Neuron (in vitro differentiated cells): Measurements from ENCODE around the gene IFNA14.
"Not testable (repeated sequence)": the region's sequence is repeated elsewhere in the genome, so short reads cannot be mapped to it uniquely, and the experiment has no call there.

Experiments used
- H2AFZ ChIP-seq: one replicate; pipeline ENCODE4 v1.6.1; 2013; ENCODE audit warnings: low read depth, mild to moderate bottlenecking, inconsistent platforms, low read length, moderate library complexity
- H3K27me3 ChIP-seq: one replicate; pipeline ENCODE4 v1.6.1; 2013; ENCODE audit warnings: low read length; ENCODE audit not compliant: insufficient read depth
- H3K36me3 ChIP-seq: one replicate; pipeline ENCODE4 v1.6.1; 2013; ENCODE audit warnings: low read length; ENCODE audit not compliant: insufficient read depth
- H3K4me1 ChIP-seq: one replicate; pipeline ENCODE4 v1.6.1; 2013; ENCODE audit warnings: low read length; ENCODE audit not compliant: insufficient read depth
- H3K4me3 ChIP-seq: 2 replicates; pipeline ENCODE4 v1.5.1; 2013; ENCODE audit warnings: mild to moderate bottlenecking, low read length, moderate library complexity
- H3K9me3 ChIP-seq: one replicate; pipeline ENCODE4 v1.6.1; 2013; ENCODE audit warnings: low read length

The IFNA14 gene

DNA sequence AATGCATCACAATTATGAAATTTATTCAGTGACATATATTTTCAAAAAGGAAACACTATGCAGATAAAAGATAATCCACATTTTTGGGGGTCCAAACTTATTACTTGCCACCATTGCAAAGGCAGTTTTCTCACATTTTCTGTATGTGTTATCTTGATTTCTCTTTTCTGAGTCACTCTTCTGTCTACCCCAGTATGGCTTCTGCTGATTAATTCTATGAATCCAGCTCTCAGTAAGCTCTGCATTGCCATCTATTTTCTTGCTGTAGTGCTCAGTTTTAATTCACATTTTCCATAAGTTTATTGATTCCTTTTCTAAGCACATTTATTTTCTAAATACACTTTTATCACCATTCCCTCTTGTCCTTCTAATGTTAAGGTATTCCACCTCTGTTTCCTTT, 34.6 kb downstream of the IFNA14 start:
- no peaks in the 10 kb centered on the region for H3K4me1 ChIP-seq
- H3K4me3 ChIP-seq = no peak overlapping the region
- H3K36me3 ChIP-seq = no peaks in the 10 kb centered on the region
- no peak overlapping the region for H2AFZ ChIP-seq
- H3K9me3 ChIP-seq = no peaks in the 10 kb centered on the region
- H3K27me3 ChIP-seq = no peaks in the 10 kb centered on the region

DNA sequence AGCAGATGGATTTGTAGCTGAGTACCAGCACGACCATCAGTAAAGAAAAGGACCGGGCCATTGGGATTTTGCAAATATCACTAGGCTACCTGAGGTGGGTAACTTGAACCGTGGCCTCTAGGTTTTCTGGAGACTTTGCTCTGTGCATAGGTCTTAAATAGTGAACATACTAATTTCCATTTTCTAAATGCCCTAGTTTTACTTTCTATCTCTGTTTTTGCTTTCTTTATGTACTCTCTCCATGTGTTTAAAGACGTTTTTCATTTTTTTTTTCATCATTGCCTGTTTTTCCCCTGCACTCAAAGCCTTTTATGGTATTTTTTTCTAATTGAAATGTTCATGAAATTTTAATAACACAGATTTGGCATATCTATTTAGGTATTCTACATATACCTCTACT, 37.7 kb downstream of the IFNA14 start, which contains the start of gene IFNA7:
Gene IFNA7, minus strand, starts transcription at position 101 of the 400 bp plus-strand sequence. Its CDS starts 40 bp downstream, at position 61.
- H2AFZ ChIP-seq, H3K27me3 ChIP-seq, H3K4me3 ChIP-seq, H3K4me1 ChIP-seq, H3K36me3 ChIP-seq, H3K9me3 ChIP-seq: not testable (repeated sequence)

DNA sequence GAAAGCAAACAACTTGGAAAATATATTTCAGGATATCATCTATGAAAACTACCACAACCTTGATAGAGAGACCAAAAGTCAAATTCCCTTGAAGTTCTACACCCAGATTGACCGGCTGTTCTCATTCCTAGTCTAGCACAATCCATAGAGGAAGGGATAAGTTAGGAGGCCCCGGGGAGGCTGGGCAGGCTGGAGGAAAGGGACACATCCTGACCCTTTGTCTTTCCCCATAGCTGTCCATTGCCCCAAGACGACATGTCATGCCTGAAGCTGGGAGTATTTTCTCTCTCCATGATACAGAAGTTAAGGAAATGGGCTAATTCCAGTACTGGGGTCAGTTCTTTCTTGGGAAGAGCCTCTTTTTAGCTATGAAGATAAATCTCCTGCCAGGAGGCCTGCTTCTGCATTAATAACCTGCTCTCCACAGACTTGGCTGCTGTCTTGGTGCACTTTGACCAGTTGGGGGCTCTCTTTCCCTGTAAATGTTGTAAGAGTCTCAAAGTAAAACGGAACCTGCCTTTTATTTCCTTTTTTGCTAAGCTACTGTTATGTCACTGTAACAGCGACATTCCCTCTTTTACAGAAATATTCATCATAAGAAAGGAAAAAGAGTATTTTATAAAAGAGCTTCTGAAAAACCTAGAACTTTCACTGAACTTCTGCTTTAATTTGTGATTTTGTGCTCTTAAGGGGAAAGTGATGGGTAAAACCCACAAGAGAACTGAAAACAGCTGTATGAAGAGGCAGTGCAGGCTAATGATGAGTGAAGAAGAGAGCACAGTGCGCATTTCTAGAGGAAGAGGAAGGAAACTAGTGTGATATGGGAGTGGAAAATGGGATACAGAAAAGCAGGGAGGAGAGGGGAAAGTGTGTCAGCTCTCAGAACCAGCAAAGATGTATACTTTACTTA, 44.7 kb downstream of the IFNA14 start:
- H3K27me3 ChIP-seq, H2AFZ ChIP-seq: not testable (repeated sequence)

More for the DNA sequence above, 44.7 kb downstream of the IFNA14 start:
- not testable (repeated sequence) for H3K4me1 ChIP-seq, H3K9me3 ChIP-seq, H3K36me3 ChIP-seq, H3K4me3 ChIP-seq
